ENCODE measurements around the gene CIDEC. TPM values are rescaled to one million over a fixed set of nuclear protein-coding genes. Genes with fewer than 3 reads are reported as not detected.
"Not testable (repeated sequence)": the region's sequence is repeated elsewhere in the genome, so short reads cannot be mapped to it uniquely, and the experiment has no call there.

Gene CIDEC
- total RNA-seq, 1 experiment from 2014 or later: 0.37 TPM

- no peak for DNase-seq
- ChIA-PET CTCF (no interaction called here), POLR2A (ENCODE audit: unreplicated experiment) (no interaction called here)
- Histone ChIP-seq H3K9me3 (ENCODE audit: insufficient read depth, low read depth) (no peaks in the 10 kb centered on the region), H3K4me2 (no peak overlapping the region), H3K9me2 (ENCODE audit: insufficient read depth) (no peaks in the 10 kb centered on the region), H3K36me3 (ENCODE audit: low read depth) (no peaks in the 10 kb centered on the region), H2AFZ (no peak overlapping the region), H3K79me2 (ENCODE audit: low read depth) (no peaks in the 10 kb centered on the region), H3K27ac (no peak overlapping the region), H3K27me3 (ENCODE audit: insufficient read depth, low read depth) (no peaks in the 10 kb centered on the region), H3K4me3 (no peak overlapping the region), H3F3A (ENCODE audit: insufficient read depth, low read depth) (peaks cover 24% of the 10 kb centered on the region), H4K20me1 (ENCODE audit: insufficient read depth) (no peaks in the 10 kb centered on the region), H3K4me1 (replicated peaks; ENCODE audit: insufficient read depth) (peaks cover 43% of the 10 kb centered on the region)
- intact Hi-C loops (cut with micrococcal nuclease; ENCODE audit: unreplicated experiment): no loop called here
- no TSS peak for BruUV-seq (replicated peaks)
- TF ChIP-seq CTCF (conservative IDR thresholded peaks at IDR 0.05) (no peak), EZH2 (IDR thresholded peaks at IDR 0.05; ENCODE audit: low read depth) (no peak)
Observed at GRCh38 chr3:9881441-9881840, 1.4 kb upstream of the CIDEC start.

- no peak for DNase-seq
- no peaks in the 10 kb centered on the region for H3K9me2 ChIP-seq (ENCODE audit: insufficient read depth)
- CTCF ChIA-PET: no interaction called here
- H3K9me3 ChIP-seq (ENCODE audit: insufficient read depth, low read depth): no peaks in the 10 kb centered on the region
- no peak for TF ChIP-seq EZH2 (IDR thresholded peaks at IDR 0.05; ENCODE audit: low read depth)
- TF ChIP-seq CTCF (conservative IDR thresholded peaks at IDR 0.05): no peak
- intact Hi-C loops (cut with micrococcal nuclease; ENCODE audit: unreplicated experiment): no loop called here
- no peak overlapping the region for H2AFZ ChIP-seq
- no TSS peak for BruUV-seq (replicated peaks)
- H3K4me2 ChIP-seq: peak overlapping the region; percentile 29; the same call in 1 of the 2 replicates
- no peak overlapping the region for H3K4me3 ChIP-seq
- no peak overlapping the region for H3K27ac ChIP-seq
- peaks cover 31% of the 10 kb centered on the region for H3K4me1 ChIP-seq (replicated peaks; ENCODE audit: insufficient read depth)
- H4K20me1 ChIP-seq (ENCODE audit: insufficient read depth): no peaks in the 10 kb centered on the region
- POLR2A ChIA-PET (ENCODE audit: unreplicated experiment): no interaction called here
- no peaks in the 10 kb centered on the region for H3K27me3 ChIP-seq (ENCODE audit: insufficient read depth, low read depth)
- H3K79me2 ChIP-seq (ENCODE audit: low read depth): no peaks in the 10 kb centered on the region
- no peaks in the 10 kb centered on the region for H3K36me3 ChIP-seq (ENCODE audit: low read depth)
- H3F3A ChIP-seq (ENCODE audit: insufficient read depth, low read depth): peaks cover 15% of the 10 kb centered on the region
Observed at GRCh38 chr3:9878700-9879099, 1.4 kb downstream of the CIDEC start.

- TF ChIP-seq CTCF (conservative IDR thresholded peaks at IDR 0.05) (no peak), EZH2 (IDR thresholded peaks at IDR 0.05; ENCODE audit: low read depth) (no peak)
- Histone ChIP-seq H3K27me3 (ENCODE audit: insufficient read depth, low read depth) (no peaks in the 10 kb centered on the region), H3K4me3 (no peak overlapping the region), H3K9me2 (ENCODE audit: insufficient read depth) (no peaks in the 10 kb centered on the region), H4K20me1 (ENCODE audit: insufficient read depth) (no peaks in the 10 kb centered on the region), H3K79me2 (ENCODE audit: low read depth) (no peaks in the 10 kb centered on the region), H3K36me3 (ENCODE audit: low read depth) (no peaks in the 10 kb centered on the region), H3K9me3 (ENCODE audit: insufficient read depth, low read depth) (no peaks in the 10 kb centered on the region), H3K4me1 (replicated peaks; ENCODE audit: insufficient read depth) (peaks cover 36% of the 10 kb centered on the region), H3K4me2 (no peak overlapping the region), H3K27ac (no peak overlapping the region), H2AFZ (no peak overlapping the region), H3F3A (ENCODE audit: insufficient read depth, low read depth) (peaks cover 8% of the 10 kb centered on the region; the same call in 1 of the 2 replicates)
- BruUV-seq (replicated peaks): no TSS peak
- ChIA-PET CTCF (interaction anchor here (0.7 kb wide), 1 partner anchor 35 kb away, joined by 3 read pairs; no protein-coding TSS in a partner anchor), POLR2A (ENCODE audit: unreplicated experiment) (no interaction called here)
- intact Hi-C loops (cut with micrococcal nuclease; ENCODE audit: unreplicated experiment): no loop called here
- DNase-seq: no peak
Observed at GRCh38 chr3:9876991-9877390, 3.1 kb downstream of the CIDEC start.

GRCh38 chr3:9876255-9876654 lies 3.8 kb downstream of the CIDEC start:
- H3K36me3 ChIP-seq (ENCODE audit: low read depth); DNase-seq; H3K9me2 ChIP-seq (ENCODE audit: insufficient read depth); H4K20me1 ChIP-seq (ENCODE audit: insufficient read depth); H3K27me3 ChIP-seq (ENCODE audit: insufficient read depth, low read depth); H2AFZ ChIP-seq; BruUV-seq (replicated peaks); H3K4me2 ChIP-seq; POLR2A ChIA-PET (ENCODE audit: unreplicated experiment); H3K79me2 ChIP-seq (ENCODE audit: low read depth); H3K4me3 ChIP-seq; H3K27ac ChIP-seq; intact Hi-C loops (cut with micrococcal nuclease; ENCODE audit: unreplicated experiment); H3K9me3 ChIP-seq (ENCODE audit: insufficient read depth, low read depth); CTCF ChIA-PET: not testable (repeated sequence)
- peaks cover 43% of the 10 kb centered on the region for H3K4me1 ChIP-seq (replicated peaks; ENCODE audit: insufficient read depth)
- peaks cover 11% of the 10 kb centered on the region; the same call in 1 of the 2 replicates for H3F3A ChIP-seq (ENCODE audit: insufficient read depth, low read depth)

Measured in PC-9 (cell line).